T-helper 1 cell treated with Interleukin-12 subunit alpha and Interleukin-12 subunit beta and Interleukin-4 antibody, amounts not matched to agents 30 ng/mL and 1 ng/mL, for 36 hours (primary cell): ENCODE measurements around the gene CEACAM8. TPM values are rescaled to one million over a fixed set of nuclear protein-coding genes. Genes with fewer than 3 reads are reported as not detected.
"Not testable (repeated sequence)": the region's sequence is repeated elsewhere in the genome, so short reads cannot be mapped to it uniquely, and the experiment has no call there.

Source experiments
- intact Hi-C: fragments of 100-400 bp; cut with micrococcal nuclease; formaldehyde crosslinking; loops from one replicate; pipeline ENCODE4 v1.15.1; 2024
- total RNA-seq: library from RNA; stranded (reverse); gene quantifications from 2 replicates; pipeline ENCODE4 v1.2.3, GENCODE V29; 2022

CEACAM8 gene
- total RNA-seq, 1 donor from 2014 or later, result not detected

- intact Hi-C loops, result no loop called here
These were observed 47.8 kb downstream of the CEACAM8 start for GRCh38 chr19:42546831-42547500.

DNA sequence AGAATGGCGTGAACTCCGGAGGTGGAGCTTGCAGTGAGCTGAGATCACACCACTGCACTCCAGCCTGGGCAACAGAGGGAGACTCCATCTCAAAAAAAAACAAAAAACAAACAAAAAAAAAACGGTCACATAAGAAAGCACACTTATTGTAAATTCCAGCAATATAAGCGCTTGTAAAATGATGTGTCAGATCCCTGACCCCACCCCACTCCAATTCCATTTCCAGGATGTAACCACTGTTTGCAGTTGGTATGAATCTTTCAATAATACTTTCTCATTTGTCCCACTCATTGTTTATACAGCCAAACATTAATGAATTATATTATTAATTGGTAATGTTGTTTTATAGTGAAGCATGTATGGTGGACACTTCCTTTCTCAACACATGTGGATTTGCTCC lies 50.6 kb downstream of the CEACAM8 start:
- intact Hi-C loops, result no loop called here

DNA sequence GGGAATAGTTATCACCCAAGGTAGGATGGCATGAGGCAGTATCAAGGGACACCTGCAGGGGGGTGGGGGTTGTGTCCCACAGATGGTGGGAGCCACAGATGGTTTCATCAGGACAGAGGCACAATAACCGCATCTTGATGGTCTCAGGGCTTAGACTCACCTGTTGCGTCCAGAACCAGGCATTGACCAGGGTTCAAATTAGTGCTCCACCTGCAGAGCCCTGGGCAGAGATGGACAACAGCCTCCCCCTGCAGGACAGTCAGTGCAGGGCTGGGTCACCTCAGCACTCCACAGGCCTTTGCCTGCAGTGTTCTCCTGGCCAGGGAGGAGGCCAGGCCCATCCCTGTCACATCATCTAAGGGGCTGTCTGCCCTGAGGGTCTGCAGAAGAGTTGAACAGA lies 51.9 kb downstream of the CEACAM8 start:
- intact Hi-C loops, result no loop called here

DNA sequence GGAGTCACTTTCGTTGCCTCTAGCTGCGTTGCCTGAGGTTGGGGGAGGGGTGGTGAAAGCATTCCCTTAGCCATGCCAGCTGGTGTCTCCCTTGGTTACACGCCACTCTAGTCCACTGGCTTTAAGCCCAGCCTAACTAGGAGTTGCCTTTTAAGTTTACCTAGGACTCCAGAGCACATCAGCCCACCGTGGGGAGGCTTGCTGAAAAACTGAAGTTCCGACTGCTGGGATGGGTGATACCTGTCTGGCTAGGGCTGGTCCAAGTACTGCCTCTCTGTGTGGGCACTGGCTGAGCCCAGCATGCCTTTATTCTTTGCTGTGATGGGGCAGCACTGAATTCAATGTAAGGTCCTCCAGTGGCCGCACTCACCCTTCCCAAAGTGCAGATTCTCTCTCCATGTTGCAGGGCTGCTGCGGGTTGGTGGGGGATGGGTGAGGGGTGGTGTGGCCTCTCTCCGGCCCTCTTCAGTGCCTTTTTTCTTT lies 54.6 kb downstream of the CEACAM8 start:
- intact Hi-C loops, result no loop called here

GRCh38 chr19:42538841-42539709 lies 55.6 kb downstream of the CEACAM8 start:
- intact Hi-C loops, result no loop called here

DNA sequence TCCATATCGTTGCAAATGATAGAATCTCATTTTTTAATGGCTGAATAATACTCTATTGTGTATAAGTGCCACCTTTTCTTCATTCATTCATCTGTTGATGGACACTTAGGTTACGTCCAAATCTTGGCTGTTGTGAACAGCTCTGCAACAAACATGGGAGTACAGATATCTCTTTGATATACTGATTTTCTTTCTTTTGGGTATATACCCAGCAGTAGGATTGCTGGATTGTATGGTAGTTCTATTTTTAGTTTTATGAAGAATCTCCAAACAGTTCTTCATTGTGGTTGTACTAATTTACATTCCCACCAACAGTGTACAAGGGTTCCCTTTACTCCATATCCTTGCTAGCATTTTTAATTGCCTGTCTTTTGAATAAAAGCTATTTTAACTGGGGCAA lies 59.4 kb downstream of the CEACAM8 start:
- intact Hi-C loops, result not testable (repeated sequence)

DNA sequence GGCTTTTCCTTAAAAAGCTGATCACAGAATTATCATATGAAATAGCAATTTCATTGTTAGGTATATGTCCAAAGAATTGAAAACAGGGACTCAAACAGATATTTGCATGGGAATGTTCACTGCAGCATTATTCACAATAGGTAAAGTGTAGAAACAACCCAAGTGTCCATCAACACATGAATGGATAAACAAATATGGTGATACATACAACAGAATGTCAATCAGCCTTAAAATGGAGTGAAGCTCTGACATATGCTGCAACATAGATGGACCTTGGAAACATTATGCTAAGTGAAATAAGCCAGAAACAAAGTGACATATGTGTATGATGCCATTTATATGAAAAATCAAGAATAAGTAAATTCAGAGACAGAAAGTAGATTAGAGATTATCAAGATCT lies 60.3 kb downstream of the CEACAM8 start:
- intact Hi-C loops, result no loop called here

GRCh38 chr19:42532891-42533290 lies 61.8 kb downstream of the CEACAM8 start:
- intact Hi-C loops, result no loop called here

GRCh38 chr19:42531313-42531712 lies 63.4 kb downstream of the CEACAM8 start:
- intact Hi-C loops, result no loop called here

Other genes with a start within 250 kb of the CEACAM8 start
- gene CNFN, start 204.6 kb downstream of the CEACAM8 start, total RNA-seq, result not detected in 2 replicates
- 26.9 and 30.2 TPM in 2 replicates for gene LIPE, start 167.5 kb downstream of the CEACAM8 start, total RNA-seq
- gene CXCL17, start 152.0 kb downstream of the CEACAM8 start, total RNA-seq, result not detected in 2 replicates
- 40.3 and 42.6 TPM in 2 replicates for gene CEACAM1, start 66.4 kb downstream of the CEACAM8 start, total RNA-seq
- gene PSG3, start 145.6 kb upstream of the CEACAM8 start, total RNA-seq, result not detected in 2 replicates
- not detected in 2 replicates for gene PSG8, start 170.8 kb upstream of the CEACAM8 start, total RNA-seq